GM19468 (cell line): Measurements from ENCODE around the gene GALK1.
"Not testable (repeated sequence)": the region's sequence is repeated elsewhere in the genome, so short reads cannot be mapped to it uniquely, and the experiment has no call there.

Source experiments
- ATAC-seq: cut with Tn5 transposase; IDR thresholded peaks from one replicate; pipeline ENCODE4 v1.9.1; 2021; ENCODE audit warnings: mild to moderate bottlenecking, moderate library complexity, moderate number of reproducible peaks; ENCODE audit not compliant: unreplicated experiment; ENCODE audit errors: extremely low read depth

GALK1 gene

DNA sequence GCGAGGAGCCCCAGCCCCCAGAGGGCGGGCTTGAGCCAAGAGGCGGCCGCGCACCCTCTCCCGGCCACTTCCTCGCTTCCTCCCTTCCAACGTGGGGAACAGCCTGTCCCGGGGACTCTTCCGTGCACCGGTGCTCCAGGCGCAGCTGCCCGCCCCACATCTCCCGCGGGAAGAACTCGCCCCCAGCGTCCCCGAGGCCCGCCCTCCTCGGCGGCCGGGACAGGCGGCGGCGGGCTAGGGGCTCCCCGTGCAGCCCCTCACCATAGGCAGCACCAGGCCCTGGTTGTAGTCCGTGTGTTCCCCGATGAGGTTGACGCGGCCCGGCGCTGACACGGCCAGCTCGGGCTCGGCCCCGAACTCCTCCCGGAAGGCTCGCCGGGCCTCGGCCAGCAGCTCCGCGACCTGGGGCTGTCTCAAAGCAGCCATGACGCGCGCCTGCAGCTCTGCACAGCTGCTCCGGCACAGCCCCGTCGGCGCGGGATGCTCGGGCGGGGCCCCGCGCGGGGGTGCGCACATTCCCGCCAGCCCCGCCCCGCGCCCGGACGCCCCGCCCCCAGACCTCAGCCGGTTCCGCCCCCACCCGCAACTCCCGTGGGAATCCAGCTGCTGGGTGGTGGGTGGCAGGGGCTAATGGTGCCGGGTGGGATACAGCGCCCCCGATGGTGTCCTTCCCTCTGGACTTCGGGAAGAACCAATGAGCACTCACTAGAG lies at the start of gene GALK1:
Gene GALK1 (minus strand): TSS at position 482 of the 711 bp plus-strand sequence. CDS start 56 bp downstream, at position 426.
- ATAC-seq: peak; percentile 16

GRCh38 chr17:75814021-75814395 lies 49.0 kb upstream of the GALK1 start:
- no peak for ATAC-seq

DNA sequence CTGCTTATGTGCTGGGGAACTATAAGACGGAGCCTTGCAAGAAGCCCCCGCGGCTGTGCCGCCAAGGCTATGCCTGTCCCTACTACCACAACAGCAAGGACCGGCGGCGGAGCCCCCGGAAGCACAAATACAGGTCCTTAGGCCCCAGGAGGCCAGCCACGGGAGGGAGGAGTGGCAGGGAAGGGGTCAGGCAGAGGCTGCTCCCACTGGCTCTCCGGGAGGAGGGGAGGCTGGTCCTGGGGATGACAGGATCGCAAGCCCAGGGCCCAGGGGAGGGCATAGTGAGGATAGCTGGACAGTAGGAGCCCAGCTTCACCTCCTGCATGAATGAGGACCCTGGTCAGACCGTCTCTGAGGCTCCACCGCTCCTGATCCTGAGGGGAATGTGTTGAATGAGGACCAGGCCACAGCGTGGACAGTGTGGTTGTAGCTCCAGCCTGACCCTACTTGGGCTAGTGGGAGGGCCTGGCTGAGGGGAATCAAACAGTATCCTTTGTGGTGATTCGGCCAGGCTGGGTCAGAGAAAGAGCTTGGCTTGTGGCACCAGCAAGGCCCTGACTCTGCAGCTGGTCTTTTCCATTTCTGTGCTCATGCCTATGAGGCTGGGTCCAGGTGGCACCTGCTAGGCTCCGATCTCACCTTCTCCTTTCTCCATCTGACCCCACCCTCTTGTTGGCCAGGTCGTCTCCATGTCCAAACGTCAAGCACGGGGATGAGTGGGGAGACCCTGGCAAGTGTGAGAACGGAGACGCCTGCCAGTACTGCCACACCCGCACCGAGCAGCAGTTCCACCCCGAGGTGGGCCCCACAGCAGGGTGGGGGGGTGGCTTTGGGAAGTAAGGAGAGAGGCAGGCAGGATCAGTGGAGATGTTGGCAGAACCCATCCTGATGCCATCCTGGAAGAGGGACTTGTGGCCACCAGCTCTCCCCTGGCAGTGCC lies 48.4 kb upstream of the GALK1 start:
- no peak for ATAC-seq

- no peak for ATAC-seq
Measured at GRCh38 chr17:75812096-75813013, 47.4 kb upstream of the GALK1 start.

- no peak for ATAC-seq
Measured at GRCh38 chr17:75811174-75811573, 46.2 kb upstream of the GALK1 start.

DNA sequence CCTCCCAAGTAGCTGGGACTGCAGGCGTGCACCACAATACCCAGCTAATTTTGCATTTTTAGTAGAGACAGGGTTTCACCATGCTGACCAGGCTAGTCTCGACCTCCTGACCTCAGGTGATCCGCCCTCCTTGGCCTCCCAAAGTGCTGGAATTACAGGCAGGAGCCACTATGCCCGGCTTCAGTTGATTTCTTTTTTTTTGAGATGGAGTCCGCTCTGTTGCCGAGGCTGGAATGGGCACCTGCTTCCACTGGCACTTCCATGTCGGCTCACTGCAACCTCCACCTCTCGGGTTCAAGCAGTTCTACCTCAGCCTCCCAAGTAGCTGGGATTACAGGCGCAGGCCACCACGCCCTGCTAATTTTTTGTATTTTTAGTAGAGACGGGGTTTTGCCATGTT lies 45.8 kb upstream of the GALK1 start:
- not testable (repeated sequence) for ATAC-seq

- ATAC-seq: no peak
Measured at GRCh38 chr17:75810216-75810615, 45.2 kb upstream of the GALK1 start.

DNA sequence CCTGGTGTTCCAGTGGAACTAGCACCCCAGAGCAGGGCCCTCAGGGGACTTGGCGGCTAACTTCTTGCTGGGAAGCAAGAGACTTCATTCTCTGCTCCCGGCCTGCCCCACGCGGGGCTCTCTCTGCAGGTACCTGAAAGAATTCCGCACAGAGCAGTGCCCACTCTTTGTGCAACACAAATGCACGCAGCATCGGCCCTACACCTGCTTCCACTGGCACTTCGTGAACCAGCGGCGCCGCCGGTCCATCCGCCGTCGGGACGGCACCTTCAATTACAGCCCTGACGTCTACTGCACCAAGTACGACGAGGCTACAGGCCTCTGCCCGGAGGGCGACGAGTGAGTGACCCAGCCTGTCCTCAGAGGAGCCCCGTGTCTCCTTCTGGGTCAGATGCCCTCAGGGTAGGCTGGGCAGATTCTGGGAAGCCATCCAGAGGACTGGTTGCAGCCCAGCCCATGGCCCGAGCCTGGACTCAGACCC lies 44.7 kb upstream of the GALK1 start:
- no peak for ATAC-seq

DNA sequence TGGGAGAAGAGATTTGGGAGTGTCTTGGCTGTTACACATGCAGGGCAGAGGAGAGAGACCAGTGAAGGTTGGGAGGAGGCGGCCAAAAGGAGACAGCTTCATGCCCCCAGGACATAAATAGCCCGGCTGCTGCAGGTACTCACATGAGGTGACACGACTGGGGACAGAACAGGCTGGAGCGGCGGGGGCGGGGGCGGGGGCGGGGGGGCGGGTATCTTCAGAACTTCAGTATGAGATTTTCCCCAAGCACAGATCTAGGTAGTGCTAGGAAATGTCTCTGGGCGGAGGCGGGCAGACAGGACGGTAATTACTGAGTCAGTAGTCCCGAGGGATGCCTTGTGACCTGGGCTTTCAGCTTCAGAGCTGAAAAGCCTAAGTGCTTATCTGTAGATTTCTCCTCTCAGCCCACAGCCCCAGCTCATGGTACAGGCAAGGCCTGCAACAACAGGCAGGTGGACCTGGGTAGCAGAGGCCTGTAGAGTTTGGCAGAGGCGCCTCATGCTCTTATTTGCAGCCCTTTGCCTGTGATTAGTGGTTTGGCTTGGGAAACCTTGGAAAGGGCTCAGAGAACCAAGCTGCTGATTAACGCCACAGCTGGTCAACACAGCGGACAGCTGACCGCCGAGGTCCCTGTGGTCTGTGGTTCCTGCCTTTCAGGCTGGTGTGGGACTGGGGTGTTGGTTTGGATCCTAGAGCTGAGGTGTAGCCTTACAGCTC lies 44.1 kb upstream of the GALK1 start:
- no peak for ATAC-seq

GRCh38 chr17:75808549-75808904 lies 43.5 kb upstream of the GALK1 start:
- ATAC-seq: no peak

GRCh38 chr17:75807861-75808260 lies 42.9 kb upstream of the GALK1 start:
- ATAC-seq: no peak

DNA sequence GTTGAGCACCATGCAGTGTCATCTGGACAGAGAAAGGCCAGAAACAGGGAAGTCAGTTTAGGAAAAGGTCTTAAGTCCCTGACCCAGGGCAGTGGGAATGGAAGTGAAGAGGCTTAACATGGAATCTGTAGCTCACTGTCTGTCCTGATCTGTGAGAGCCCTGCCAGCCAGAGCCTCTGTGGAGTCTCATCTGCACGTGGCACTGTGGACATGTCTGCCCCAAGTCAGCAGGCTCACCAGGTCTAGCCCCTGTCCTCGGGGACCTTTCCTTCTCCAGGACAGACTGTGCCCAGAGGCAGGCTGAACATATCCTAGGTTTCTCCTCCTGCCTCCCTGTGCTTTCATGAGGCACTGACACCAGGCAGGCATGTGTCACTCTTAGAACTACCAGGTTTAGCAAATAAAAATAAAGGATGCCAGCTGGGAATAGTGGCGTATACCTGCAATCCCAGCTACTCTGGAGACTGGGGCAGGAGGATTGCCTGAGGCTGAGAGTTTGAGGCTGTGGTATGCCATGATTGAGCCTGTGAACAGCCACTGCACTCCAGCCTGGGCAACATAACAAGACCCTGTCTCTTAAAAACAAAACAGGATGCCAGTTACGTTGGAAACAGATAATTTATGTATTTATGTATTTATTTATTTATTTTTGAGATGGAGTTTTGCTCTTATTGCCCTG lies 42.0 kb upstream of the GALK1 start:
- ATAC-seq: no peak

DNA sequence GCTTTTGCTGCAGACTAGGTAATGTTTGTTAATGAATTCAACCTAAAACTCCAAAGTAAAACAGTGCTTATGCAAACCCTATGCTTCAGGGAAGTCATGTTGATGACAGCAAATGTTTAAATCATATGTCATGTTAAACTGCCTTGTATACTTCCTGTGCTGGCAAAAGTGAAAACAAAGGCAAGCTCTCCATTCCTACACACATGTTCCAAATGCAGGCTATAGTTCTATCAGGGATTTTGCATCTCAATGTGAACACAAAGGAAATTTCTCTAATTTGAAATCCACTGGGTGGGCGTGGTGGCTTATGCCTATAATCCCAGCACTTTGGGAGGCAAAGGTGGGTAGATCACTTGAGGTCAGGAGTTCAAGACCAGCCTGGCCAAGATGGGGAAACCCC lies 38.9 kb upstream of the GALK1 start:
- no peak for ATAC-seq

- ATAC-seq: no peak
Measured at GRCh38 chr17:75799402-75799801, 34.4 kb upstream of the GALK1 start.

DNA sequence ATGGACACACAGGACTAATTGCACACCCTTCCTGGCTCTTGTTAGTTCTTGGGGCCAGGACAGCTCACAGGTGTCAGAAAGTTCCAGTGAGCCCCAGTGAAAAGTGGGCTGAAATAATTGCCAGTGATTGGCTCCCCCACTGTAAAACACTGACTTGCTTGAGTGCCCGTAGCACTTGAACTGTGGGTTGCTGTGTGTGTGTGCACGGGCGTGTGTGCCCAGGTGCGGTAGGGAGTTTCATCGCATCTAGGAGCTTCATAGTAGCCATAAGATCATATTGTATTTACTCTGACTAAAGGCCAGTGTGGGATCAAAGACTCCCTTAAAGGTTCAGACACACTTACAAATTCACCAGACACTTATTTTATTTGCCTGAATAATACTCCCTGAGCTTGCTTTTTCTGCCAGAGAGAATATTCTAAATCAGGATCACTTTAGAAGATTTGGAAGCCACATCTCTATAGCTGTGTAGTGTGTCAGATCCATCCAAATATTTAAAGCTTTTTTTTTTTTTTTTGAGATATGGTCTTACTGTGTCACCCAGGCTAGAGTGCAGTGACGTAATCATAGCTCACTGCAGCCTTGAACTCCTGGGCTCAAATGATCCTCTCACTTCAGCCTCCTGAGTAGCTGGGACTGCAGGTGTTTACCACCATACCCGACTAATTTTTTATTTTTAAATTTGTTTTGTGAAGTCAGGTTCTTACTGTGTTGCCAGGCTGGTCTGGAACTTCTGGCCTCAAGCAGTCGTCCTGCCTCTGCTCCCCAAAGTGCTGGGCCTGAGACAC lies 31.0 kb upstream of the GALK1 start:
- no peak for ATAC-seq

GRCh38 chr17:75793460-75793859 lies 28.5 kb upstream of the GALK1 start:
- ATAC-seq: no peak

DNA sequence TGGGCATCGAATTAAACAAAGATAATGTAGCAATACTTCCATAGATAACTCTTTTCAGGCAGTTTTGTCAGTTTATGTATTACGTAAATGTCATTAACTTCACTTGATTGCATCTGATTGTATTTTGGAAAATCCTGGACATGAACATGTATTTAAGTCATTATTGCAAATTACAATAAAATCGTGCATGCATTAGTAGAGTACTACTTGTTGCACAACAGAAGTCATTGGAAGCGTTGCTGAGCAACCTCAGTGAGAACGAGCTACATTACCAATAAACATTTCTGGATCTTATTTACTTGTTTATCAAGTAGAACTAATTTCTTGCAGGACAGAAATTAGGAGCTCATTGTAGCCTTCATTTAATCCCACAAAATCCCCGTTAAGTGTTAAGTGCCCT lies 26.3 kb upstream of the GALK1 start:
- ATAC-seq: no peak
